Measurements from ENCODE around the gene GCK.

Gene GCK

DNA sequence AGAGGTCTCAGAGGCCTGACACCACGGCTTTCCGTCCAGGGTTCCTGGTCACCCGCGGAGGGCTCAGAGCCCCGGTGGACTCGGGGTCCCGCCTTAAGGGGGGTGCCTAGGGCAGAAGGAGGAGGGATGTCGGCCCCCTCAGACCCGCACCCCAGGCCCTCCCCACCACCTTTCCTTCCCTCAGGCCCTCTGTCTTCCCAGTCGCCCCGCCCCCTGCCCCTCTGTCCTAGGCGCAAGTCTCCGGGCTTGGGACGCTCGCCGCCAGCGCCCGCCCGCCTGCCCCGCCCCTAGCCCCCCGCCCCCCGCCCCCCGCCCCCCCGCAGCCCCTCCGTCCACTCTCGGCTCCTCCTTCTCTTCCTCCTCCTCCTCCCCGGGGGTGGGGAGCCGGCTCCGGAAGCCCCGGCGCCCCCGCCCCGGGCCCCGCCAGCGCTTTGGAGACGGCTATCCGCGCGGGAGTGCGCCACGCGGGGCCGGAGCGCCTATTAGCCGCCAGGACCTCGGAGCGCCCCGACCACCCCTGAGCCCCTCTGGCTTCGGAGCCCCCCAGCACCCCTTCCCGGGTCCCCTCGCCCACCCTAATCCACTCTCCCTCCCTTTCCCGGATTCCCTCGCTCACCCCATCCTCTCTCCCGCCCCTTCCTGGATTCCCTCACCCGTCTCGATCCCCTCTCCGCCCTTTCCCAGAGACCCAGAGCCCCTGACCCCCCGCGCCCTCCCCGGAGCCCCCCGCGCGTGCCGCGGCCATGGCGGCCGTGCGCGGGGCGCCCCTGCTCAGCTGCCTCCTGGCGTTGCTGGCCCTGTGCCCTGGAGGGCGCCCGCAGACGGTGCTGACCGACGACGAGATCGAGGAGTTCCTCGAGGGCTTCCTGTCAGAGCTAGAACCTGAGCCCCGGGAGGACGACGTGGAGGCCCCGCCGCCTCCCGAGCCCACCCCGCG is 85.0 kb downstream of the GCK start, which contains the start of gene AEBP1:
TSS of gene AEBP1 (plus strand) at position 423 of the 937 bp plus-strand sequence. CDS start at position 744, 321 bp downstream.
- DNase-seq (ENCODE audit: low read depth) = no peak

DNA sequence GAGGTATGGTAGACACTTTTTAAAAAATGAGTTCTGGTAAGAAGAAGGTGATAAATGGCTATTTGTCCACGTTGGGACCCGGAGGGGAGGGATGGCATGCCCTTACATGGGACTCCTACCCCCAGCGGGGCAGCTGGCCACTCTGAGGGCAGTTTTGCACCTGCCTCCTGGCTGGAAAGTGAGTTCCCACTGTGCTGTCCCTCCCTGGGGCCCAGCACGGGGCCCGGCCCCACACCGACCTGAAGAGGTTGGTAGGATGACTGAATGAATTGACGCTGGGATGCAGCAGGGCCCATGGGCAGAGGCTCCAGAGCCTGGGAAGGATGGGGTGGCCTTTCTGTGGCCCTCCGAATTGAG is 85.7 kb downstream of the GCK start:
- DNase-seq (ENCODE audit: low read depth) = no peak

GRCh38 chr7:44102846-44103565 is 86.2 kb downstream of the GCK start:
- no peak for DNase-seq (ENCODE audit: low read depth)

- DNase-seq (ENCODE audit: low read depth) = peak; percentile 95
These were observed 87.0 kb downstream of the GCK start for GRCh38 chr7:44101966-44102845.

DNA sequence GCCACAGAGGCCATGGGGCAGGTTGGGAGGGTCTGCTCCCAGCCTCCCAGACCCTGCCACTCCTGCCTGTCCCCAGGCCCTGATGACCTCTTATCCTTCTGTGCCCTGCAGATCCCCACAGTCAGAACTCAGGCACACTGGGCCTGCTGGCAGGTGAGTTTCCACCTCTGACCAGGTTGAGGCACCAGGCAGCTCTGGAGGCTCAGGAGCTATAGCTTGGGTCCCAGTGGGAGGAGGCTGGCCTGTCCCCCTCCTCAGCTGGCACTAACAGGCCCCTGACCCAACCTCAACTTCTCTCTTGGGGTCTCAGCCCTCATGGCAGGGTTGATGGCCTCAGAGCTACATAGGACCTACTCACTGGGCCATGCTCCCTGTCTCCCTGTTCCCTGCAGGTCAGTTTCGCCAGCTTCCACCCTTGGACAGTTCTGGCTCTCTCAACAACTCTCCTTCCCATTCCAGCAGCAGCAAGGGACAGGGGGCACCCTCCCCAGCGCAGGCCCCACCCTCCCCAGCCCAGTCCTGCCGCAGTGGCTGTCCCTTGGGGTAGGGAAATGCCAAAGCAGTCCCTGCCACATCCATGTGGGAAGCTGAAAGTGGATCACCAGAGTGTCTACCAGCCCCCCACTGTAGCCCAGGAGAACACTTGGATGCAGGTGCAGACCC is 87.8 kb downstream of the GCK start:
- DNase-seq (ENCODE audit: low read depth) = no peak

GRCh38 chr7:44100458-44101302 is 88.6 kb downstream of the GCK start:
- DNase-seq (ENCODE audit: low read depth) = peak; percentile 84

GRCh38 chr7:44099669-44100068 is 89.6 kb downstream of the GCK start:
- DNase-seq (ENCODE audit: low read depth) = no peak

DNA sequence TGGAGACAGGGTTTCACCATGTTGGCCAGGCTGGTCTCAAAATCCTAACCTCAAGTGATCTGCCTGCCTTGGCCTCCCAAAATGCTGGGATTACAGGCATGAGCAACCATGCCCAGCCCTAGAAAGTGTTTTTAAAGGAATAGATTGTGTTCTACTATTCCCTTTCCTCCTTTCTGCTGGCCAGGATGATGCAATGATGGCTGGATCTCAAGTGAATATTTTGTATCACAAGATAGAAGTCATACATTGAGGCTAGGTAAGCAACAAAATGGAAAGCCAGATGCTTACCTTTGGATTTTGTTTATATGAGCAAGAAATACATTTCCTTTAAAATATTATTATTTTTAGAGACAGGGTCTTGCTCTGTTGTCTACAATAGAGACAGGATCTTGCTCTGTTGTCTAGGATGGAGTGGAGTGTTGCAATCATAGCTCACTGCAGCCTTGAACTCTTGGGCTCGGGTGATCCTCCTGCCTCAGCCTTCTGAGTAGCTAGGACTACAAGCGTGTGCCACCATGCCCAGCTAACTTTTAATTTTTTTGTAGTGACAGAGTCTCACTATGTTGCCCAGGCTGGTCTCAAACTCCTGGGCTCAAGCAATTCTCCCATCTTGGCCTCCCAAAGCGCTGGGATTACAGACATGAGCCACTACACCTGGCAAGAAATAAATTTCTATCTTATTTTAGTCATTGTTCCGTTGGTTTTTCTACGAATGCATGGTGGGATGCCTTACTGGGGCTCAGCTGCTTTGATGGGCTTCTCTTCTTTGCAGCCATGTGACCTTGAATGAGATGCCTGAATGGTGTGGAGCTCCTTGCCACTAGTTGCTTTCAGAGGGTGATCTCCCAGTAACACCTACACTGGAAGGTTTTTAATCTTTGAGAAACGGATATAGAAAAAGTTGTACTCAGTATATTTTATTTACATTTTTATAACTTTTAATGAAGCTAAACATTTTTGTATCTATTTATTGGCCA is 90.9 kb downstream of the GCK start:
- DNase-seq (ENCODE audit: low read depth) = no peak

DNA sequence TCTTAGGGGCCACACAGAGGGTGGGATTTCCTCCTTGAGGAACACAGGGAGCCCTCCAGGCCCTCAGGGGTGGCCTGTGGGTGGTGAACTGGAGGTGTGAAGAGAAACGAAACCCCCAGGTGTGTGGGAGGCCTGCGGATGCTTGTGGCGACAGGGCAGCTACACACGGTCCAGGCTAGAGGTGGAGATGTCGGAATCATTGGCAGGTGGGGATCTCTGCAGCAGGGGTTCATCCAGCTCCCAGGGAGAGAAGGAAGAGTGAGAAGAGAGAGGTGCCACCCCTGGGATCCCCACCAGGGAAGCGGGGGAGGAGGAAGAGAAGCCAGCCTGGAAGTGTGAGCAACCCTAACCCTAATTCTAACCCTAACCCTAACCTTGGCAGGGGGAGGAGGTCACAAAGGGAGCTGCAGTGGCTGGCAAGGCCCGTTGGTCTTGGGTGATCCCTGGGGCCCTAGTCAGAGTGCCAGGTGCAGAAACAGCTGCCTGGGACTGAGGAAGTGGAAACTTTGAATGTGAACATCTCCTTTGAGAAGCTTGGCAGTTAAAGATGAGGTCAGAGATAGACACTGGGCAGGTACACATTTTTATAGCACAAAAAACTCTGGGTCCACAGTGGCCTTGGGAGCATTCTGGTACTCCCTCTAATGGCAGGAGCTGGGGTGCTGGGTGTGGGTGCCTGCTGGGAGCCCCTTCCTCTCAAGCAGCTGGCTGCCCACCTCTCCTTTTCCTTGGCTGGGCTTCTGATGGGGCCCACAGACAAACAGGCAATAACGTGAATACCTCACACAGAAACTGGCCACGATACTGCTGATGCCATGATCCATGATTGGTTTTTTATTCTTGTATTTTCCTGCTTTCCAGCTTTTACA is 91.9 kb downstream of the GCK start:
- no peak for DNase-seq (ENCODE audit: low read depth)

- DNase-seq (ENCODE audit: low read depth) = no peak
These were observed 92.8 kb downstream of the GCK start for GRCh38 chr7:44096326-44096881.

DNA sequence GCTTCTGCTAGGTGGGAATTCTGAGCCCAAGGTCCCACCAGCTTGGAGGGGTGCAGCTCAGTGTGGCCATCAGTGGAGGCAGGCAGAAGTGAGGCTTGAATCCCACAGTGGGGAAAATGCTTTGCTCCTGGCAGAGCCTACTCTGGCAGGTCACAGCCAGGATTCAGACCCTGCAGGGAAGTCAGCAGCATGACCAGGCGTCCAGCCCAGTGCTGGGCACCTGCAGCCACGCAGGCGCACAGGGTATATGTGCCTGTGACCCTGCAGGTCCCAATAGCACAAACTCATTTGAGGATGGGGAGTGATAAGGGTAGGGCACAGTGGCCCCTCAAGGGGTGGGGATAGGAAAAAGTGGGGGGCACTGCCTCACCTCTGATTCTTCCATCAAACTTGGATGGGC is 93.5 kb downstream of the GCK start:
- DNase-seq (ENCODE audit: low read depth) = no peak

DNA sequence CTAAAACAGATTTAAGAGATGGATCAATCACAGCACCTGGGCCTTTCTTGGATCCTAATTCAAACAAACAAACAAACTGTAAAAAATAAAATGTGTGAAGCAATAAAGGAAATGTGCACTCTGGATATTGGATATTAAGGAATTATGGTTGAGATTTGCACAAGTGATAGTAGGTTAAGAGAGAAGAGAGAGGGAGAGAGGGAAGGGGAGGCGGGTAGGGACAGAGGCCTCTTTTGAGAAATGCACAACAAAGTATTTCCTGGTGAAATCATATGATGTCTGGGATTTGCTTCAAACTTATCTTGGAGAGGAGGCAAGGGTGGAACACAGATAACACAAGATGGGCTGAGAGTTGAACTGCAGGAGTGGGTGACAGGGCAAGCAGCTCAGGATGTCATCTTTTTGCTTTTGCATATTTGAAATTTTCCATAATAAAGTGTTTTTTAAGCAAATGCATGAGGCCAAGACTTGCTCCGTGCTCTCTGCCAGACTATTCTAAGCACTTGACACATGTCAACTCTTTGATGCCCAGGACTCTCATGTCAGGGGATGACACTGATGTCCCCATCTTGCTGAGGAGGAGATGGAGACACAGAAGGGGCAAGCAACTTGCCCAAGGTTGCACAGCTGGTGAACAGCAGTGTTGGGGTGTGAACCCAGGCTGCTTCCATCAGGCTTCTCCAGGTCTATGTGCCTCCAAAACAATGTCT is 94.2 kb downstream of the GCK start:
- DNase-seq (ENCODE audit: low read depth) = no peak

DNA sequence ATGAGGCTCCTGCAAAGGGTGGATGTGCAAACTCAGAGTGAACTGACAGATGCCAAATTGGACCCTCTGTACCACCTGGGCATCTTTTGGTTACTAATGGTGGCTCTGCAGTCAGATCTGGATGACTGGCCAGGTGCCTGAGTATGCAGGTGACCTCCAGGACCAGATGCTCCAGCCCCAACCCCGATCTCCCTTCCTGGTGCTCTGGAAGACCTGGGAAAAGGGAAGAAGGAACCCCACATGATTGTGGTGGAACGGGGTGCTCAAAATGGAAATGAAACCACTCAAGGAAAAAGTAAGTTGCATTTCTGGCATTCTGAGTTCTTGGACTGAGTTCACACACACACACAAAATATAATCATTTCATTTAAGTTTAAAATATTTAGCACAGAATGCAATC is 94.9 kb downstream of the GCK start:
- no peak for DNase-seq (ENCODE audit: low read depth)

All from stromal cell of bone marrow (primary cell).